ENCODE measurements around the gene ITIH4.

The ITIH4 gene

GRCh38 chr3:52844290-52844975 is 14.0 kb upstream of the ITIH4 start:
- Histone ChIP-seq H3K4me3 (ENCODE audit: low read length in 2 of 2) (no peak overlapping the region), H4K91ac (ENCODE audit: low read depth, low read length, poor library complexity) (no peak overlapping the region), H3K4me1 (ENCODE audit: control insufficient read depth in 2 of 2, insufficient read depth in 1 of 2, low read depth in 1 of 2, low read length in 2 of 2) (peaks cover 0 to 12% of the 10 kb centered on the region in 2 donors), H3K14ac (ENCODE audit: low read length) (no peak overlapping the region), H2AK5ac (ENCODE audit: low read depth, low read length) (no peak overlapping the region), H3K27ac (replicated peaks; ENCODE audit: low read length) (no peak overlapping the region), H3K4ac (ENCODE audit: low read length) (no peak overlapping the region), H3K79me1 (ENCODE audit: low read depth, low read length) (no peaks in the 10 kb centered on the region), H2AFZ (ENCODE audit: low read length) (no peak overlapping the region), H3K18ac (ENCODE audit: low read length) (no peak overlapping the region), H3K23ac (ENCODE audit: low read depth, low read length, poor library complexity) (no peak overlapping the region), H2BK120ac (ENCODE audit: low read depth, low read length) (no peak overlapping the region), H2BK15ac (ENCODE audit: low read length) (no peak overlapping the region), H3K36me3 (replicated peaks in 1 of 2; ENCODE audit: control insufficient read depth in 2 of 2, insufficient read depth in 2 of 2, low read length in 2 of 2) (peaks cover 12 to 39% of the 10 kb centered on the region in 2 donors), H3K4me2 (ENCODE audit: insufficient read depth, low read length, poor library complexity, severe bottlenecking) (no peak overlapping the region), H2BK5ac (ENCODE audit: low read length) (no peak overlapping the region), H2BK12ac (ENCODE audit: low read length) (no peak overlapping the region), H3K9ac (ENCODE audit: low read depth, low read length, poor library complexity) (no peak overlapping the region), H3K9me3 (replicated peaks in 1 of 2; ENCODE audit: control insufficient read depth in 2 of 2, insufficient read depth in 1 of 2, low read depth in 1 of 2, low read length in 2 of 2) (no peaks in the 10 kb centered on the region), H3K27me3 (ENCODE audit: control insufficient read depth in 3 of 3, insufficient read depth in 3 of 3, low read depth in 1 of 3, low read length in 3 of 3) (no peaks in the 10 kb centered on the region), H4K8ac (ENCODE audit: low read depth, low read length) (no peak overlapping the region)
- no CpG with 5 or more reads among the region's 18 CpGs for WGBS, 2 donors (ENCODE audit: extremely low coverage in 2 of 2, insufficient read length in 2 of 2, insufficient replicate concordance in 1 of 2)
- no peak for DNase-seq (ENCODE audit: low spot score)

- Histone ChIP-seq H2BK12ac (ENCODE audit: low read length) (no peak overlapping the region), H2AFZ (ENCODE audit: low read length) (no peak overlapping the region), H3K79me1 (ENCODE audit: low read depth, low read length) (no peaks in the 10 kb centered on the region), H3K9ac (ENCODE audit: low read depth, low read length, poor library complexity) (no peak overlapping the region), H2BK5ac (ENCODE audit: low read length) (no peak overlapping the region), H3K36me3 (replicated peaks in 1 of 2; ENCODE audit: control insufficient read depth in 2 of 2, insufficient read depth in 2 of 2, low read length in 2 of 2) (peaks cover 12 to 34% of the 10 kb centered on the region in 2 donors), H3K4me2 (ENCODE audit: insufficient read depth, low read length, poor library complexity, severe bottlenecking) (no peak overlapping the region), H3K27me3 (ENCODE audit: control insufficient read depth in 3 of 3, insufficient read depth in 3 of 3, low read depth in 1 of 3, low read length in 3 of 3) (no peaks in the 10 kb centered on the region), H3K4me1 (ENCODE audit: control insufficient read depth in 2 of 2, insufficient read depth in 1 of 2, low read depth in 1 of 2, low read length in 2 of 2) (peaks cover 0 to 15% of the 10 kb centered on the region in 2 donors), H3K18ac (ENCODE audit: low read length) (peak overlapping the region; percentile 11), H4K91ac (ENCODE audit: low read depth, low read length, poor library complexity) (no peak overlapping the region), H3K23ac (ENCODE audit: low read depth, low read length, poor library complexity) (no peak overlapping the region), H2BK15ac (ENCODE audit: low read length) (no peak overlapping the region), H2BK120ac (ENCODE audit: low read depth, low read length) (no peak overlapping the region), H2AK5ac (ENCODE audit: low read depth, low read length) (no peak overlapping the region), H3K9me3 (replicated peaks in 1 of 2; ENCODE audit: control insufficient read depth in 2 of 2, insufficient read depth in 1 of 2, low read depth in 1 of 2, low read length in 2 of 2) (no peaks in the 10 kb centered on the region), H3K14ac (ENCODE audit: low read length) (no peak overlapping the region), H3K27ac (replicated peaks; ENCODE audit: low read length) (no peak overlapping the region), H3K4me3 (ENCODE audit: low read length in 2 of 2) (no peak overlapping the region), H4K8ac (ENCODE audit: low read depth, low read length) (no peak overlapping the region), H3K4ac (ENCODE audit: low read length) (no peak overlapping the region)
- WGBS, 2 donors (ENCODE audit: extremely low coverage in 2 of 2, insufficient read length in 2 of 2, insufficient replicate concordance in 1 of 2): no CpG with 5 or more reads among the region's 2 CpGs
- no peak for DNase-seq (ENCODE audit: low spot score)
Observed at GRCh38 chr3:52843881-52844280, 13.4 kb upstream of the ITIH4 start.

- Histone ChIP-seq H3K14ac (ENCODE audit: low read length) (no peak overlapping the region), H3K4me3 (ENCODE audit: low read length in 2 of 2) (no peak overlapping the region), H3K4me1 (ENCODE audit: control insufficient read depth in 2 of 2, insufficient read depth in 1 of 2, low read depth in 1 of 2, low read length in 2 of 2) (peaks cover 0 to 15% of the 10 kb centered on the region in 2 donors), H2BK5ac (ENCODE audit: low read length) (no peak overlapping the region), H3K27ac (replicated peaks; ENCODE audit: low read length) (no peak overlapping the region), H2AK5ac (ENCODE audit: low read depth, low read length) (no peak overlapping the region), H3K36me3 (replicated peaks in 1 of 2; ENCODE audit: control insufficient read depth in 2 of 2, insufficient read depth in 2 of 2, low read length in 2 of 2) (peaks cover 9 to 28% of the 10 kb centered on the region in 2 donors), H3K79me1 (ENCODE audit: low read depth, low read length) (no peaks in the 10 kb centered on the region), H4K91ac (ENCODE audit: low read depth, low read length, poor library complexity) (no peak overlapping the region), H2BK12ac (ENCODE audit: low read length) (no peak overlapping the region), H4K8ac (ENCODE audit: low read depth, low read length) (no peak overlapping the region), H3K4me2 (ENCODE audit: insufficient read depth, low read length, poor library complexity, severe bottlenecking) (no peak overlapping the region), H3K4ac (ENCODE audit: low read length) (no peak overlapping the region), H3K23ac (ENCODE audit: low read depth, low read length, poor library complexity) (no peak overlapping the region), H3K27me3 (ENCODE audit: control insufficient read depth in 3 of 3, insufficient read depth in 3 of 3, low read depth in 1 of 3, low read length in 3 of 3) (no peaks in the 10 kb centered on the region), H3K18ac (ENCODE audit: low read length) (no peak overlapping the region), H3K9ac (ENCODE audit: low read depth, low read length, poor library complexity) (no peak overlapping the region), H2BK15ac (ENCODE audit: low read length) (no peak overlapping the region), H2BK120ac (ENCODE audit: low read depth, low read length) (no peak overlapping the region), H2AFZ (ENCODE audit: low read length) (no peak overlapping the region), H3K9me3 (replicated peaks in 1 of 2; ENCODE audit: control insufficient read depth in 2 of 2, insufficient read depth in 1 of 2, low read depth in 1 of 2, low read length in 2 of 2) (no peaks in the 10 kb centered on the region)
- no peak for DNase-seq (ENCODE audit: low spot score)
- WGBS, 2 donors (ENCODE audit: extremely low coverage in 2 of 2, insufficient read length in 2 of 2, insufficient replicate concordance in 1 of 2): no CpG with 5 or more reads among the region's 20 CpGs
Observed at GRCh38 chr3:52843108-52843865, 12.8 kb upstream of the ITIH4 start.

- H3K14ac ChIP-seq (ENCODE audit: low read length): no peak overlapping the region
- no peak overlapping the region for H2AK5ac ChIP-seq (ENCODE audit: low read depth, low read length)
- H2BK120ac ChIP-seq (ENCODE audit: low read depth, low read length): no peak overlapping the region
- H2BK15ac ChIP-seq (ENCODE audit: low read length): no peak overlapping the region
- H3K4me2 ChIP-seq (ENCODE audit: insufficient read depth, low read length, poor library complexity, severe bottlenecking): no peak overlapping the region
- H3K27me3 ChIP-seq (ENCODE audit: control insufficient read depth in 3 of 3, insufficient read depth in 3 of 3, low read depth in 1 of 3, low read length in 3 of 3): no peaks in the 10 kb centered on the region
- WGBS, 2 donors (ENCODE audit: extremely low coverage in 2 of 2, insufficient read length in 2 of 2, insufficient replicate concordance in 1 of 2): no CpG with 5 or more reads among the region's 7 CpGs
- H4K8ac ChIP-seq (ENCODE audit: low read depth, low read length): no peak overlapping the region
- H3K36me3 ChIP-seq (replicated peaks in 1 of 2; ENCODE audit: control insufficient read depth in 2 of 2, insufficient read depth in 2 of 2, low read length in 2 of 2): peaks cover 6 to 20% of the 10 kb centered on the region in 2 donors
- H3K4me1 ChIP-seq (ENCODE audit: control insufficient read depth in 2 of 2, insufficient read depth in 1 of 2, low read depth in 1 of 2, low read length in 2 of 2): peaks cover 0 to 15% of the 10 kb centered on the region in 2 donors
- H2AFZ ChIP-seq (ENCODE audit: low read length): no peak overlapping the region
- H2BK5ac ChIP-seq (ENCODE audit: low read length): no peak overlapping the region
- H3K9me3 ChIP-seq (replicated peaks in 1 of 2; ENCODE audit: control insufficient read depth in 2 of 2, insufficient read depth in 1 of 2, low read depth in 1 of 2, low read length in 2 of 2): no peaks in the 10 kb centered on the region
- no peak overlapping the region for H2BK12ac ChIP-seq (ENCODE audit: low read length)
- H3K9ac ChIP-seq (ENCODE audit: low read depth, low read length, poor library complexity): peak overlapping the region; percentile 35
- H3K18ac ChIP-seq (ENCODE audit: low read length): no peak overlapping the region
- no peak overlapping the region for H4K91ac ChIP-seq (ENCODE audit: low read depth, low read length, poor library complexity)
- no peak overlapping the region for H3K27ac ChIP-seq (replicated peaks; ENCODE audit: low read length)
- peak overlapping the region; percentile 21 for H3K23ac ChIP-seq (ENCODE audit: low read depth, low read length, poor library complexity)
- H3K4ac ChIP-seq (ENCODE audit: low read length): no peak overlapping the region
- DNase-seq (ENCODE audit: low spot score): no peak
- no peak overlapping the region for H3K4me3 ChIP-seq (ENCODE audit: low read length in 2 of 2)
- H3K79me1 ChIP-seq (ENCODE audit: low read depth, low read length): no peaks in the 10 kb centered on the region
Observed at GRCh38 chr3:52842424-52842823, 12.0 kb upstream of the ITIH4 start.

All from neuronal stem cell (in vitro differentiated cells).